HCT116 (cell line): ENCODE measurements around the gene RBM23. TPM values are rescaled to one million over a fixed set of nuclear protein-coding genes. Genes with fewer than 3 reads are reported as not detected.

Source experiments
- ATAC-seq: fragments of 200-7000 bp; cut with Tn5 transposase; 2 replicates; pipeline ENCODE4 v1.9.1; 2020; ENCODE audit warnings: mild to moderate bottlenecking, moderate library complexity
- BruUV-seq: library from RNA; stranded (reverse); fragments of 400-500 nt; replicated peaks from 2 replicates; lab custom pipeline; 2021; lab: Mats Ljungman, UMichigan
- CTCF ChIA-PET: fragments of 300-600 bp; sonication (Branson Sonifier 250); formaldehyde crosslinking; loops from one replicate; lab custom pipeline; 2021; ENCODE audit warnings: antibody characterized with exemption; lab: Charles Lee
- POLR2A ChIA-PET: fragments of 300-600, 350-600 bp; sonication (Branson Sonifier 250); formaldehyde crosslinking; loops from one replicate; lab custom pipeline; 2021; ENCODE audit warnings: antibody characterized with exemption; lab: Charles Lee
- RAD21 ChIA-PET, 2 experiments: fragments of 300-600 bp; sonication (Branson Sonifier 250); formaldehyde crosslinking; loops; one replicate each; lab custom pipeline; 2023; ENCODE audit warnings: low total read pairs in 2 of 2; ENCODE audit not compliant: uncharacterized antibody in 2 of 2, unreplicated experiment in 2 of 2, low non-redundant PET in 1 of 2; lab: Charles Lee
- DNase-seq: peaks from one replicate; pipeline ENCODE4 v3.0.0-alpha.2; 2010; ENCODE audit warnings: low read depth, low spot score
- H2AFZ ChIP-seq: fragments of 200-600 bp; shearing (Covaris generic), sonication (generic); 2 replicates; pipeline ENCODE4 v1.6.1; 2017; ENCODE audit warnings: low read depth, mixed run types, mixed read lengths, antibody characterized with exemption, low read length; ENCODE audit not compliant: poor library complexity, severe bottlenecking
- H3K27ac ChIP-seq: 2 replicates; pipeline ENCODE4 v1.5.1; 2012; ENCODE audit warnings: low read depth, low read length
- H3K27me3 ChIP-seq: fragments of 200-600 bp; sonication (generic); 2 replicates; pipeline ENCODE4 v1.6.1; 2016; ENCODE audit warnings: mixed run types, low read length, mixed read lengths; ENCODE audit not compliant: insufficient read depth
- H3K36me3 ChIP-seq, 2 experiments: fragments of 200-500 bp in 1 of 2; fragments of 200-600 bp in 1 of 2; sonication (Bioruptor generic) in 1 of 2; sonication (generic) in 1 of 2; 2 replicates each; pipeline versions ENCODE4 v1.5.1 to v1.6.1; 2014 to 2016; ENCODE audit warnings: low read length in 2 of 2, inconsistent platforms in 1 of 2, mixed read lengths in 1 of 2, mixed run types in 1 of 2; ENCODE audit not compliant: insufficient read depth in 2 of 2, control insufficient read depth in 1 of 2
- H3K4me1 ChIP-seq, 2 experiments: fragments of 200-600 bp in 1 of 2; sonication (generic) in 1 of 2; 2 replicates each; pipeline versions ENCODE4 v1.5.1 to v1.6.1; 2012 to 2017; ENCODE audit warnings: low read length in 2 of 2, inconsistent platforms in 1 of 2, mild to moderate bottlenecking in 1 of 2, mixed read lengths in 1 of 2, mixed run types in 1 of 2, moderate library complexity in 1 of 2; ENCODE audit not compliant: insufficient read depth in 2 of 2, control insufficient read depth in 1 of 2
- H3K4me2 ChIP-seq: fragments of 200-600 bp; sonication (generic); 2 replicates; pipeline ENCODE4 v1.6.1; 2017; ENCODE audit warnings: mixed run types, low read length, mixed read lengths
- H3K4me3 ChIP-seq, 2 experiments: fragments of 200-600 bp in 1 of 2; sonication (generic) in 1 of 2; replicated peaks in 1 of 2; 2 replicates each; pipeline ENCODE4 v1.5.1; 2011 to 2016; ENCODE audit warnings: low read length in 2 of 2, control low read depth in 1 of 2, low read depth in 1 of 2, mild to moderate bottlenecking in 1 of 2, mixed read lengths in 1 of 2, mixed run types in 1 of 2
- H3K79me2 ChIP-seq: fragments of 200-600 bp; sonication (generic); 2 replicates; pipeline ENCODE4 v1.6.1; 2017; ENCODE audit warnings: mild to moderate bottlenecking, mixed run types, low read length, moderate library complexity, mixed read lengths; ENCODE audit not compliant: insufficient read depth
- H3K9ac ChIP-seq: fragments of 200-600 bp; sonication (generic); 2 replicates; pipeline ENCODE4 v1.6.1; 2016; ENCODE audit warnings: low read length, mixed read lengths
- H3K9me2 ChIP-seq: fragments of 200-600 bp; sonication (generic), shearing (Covaris generic); 2 replicates; pipeline ENCODE4 v1.6.1; 2017; ENCODE audit warnings: mixed run types, mild to moderate bottlenecking, moderate library complexity; ENCODE audit not compliant: insufficient read depth
- H3K9me3 ChIP-seq, 2 experiments: fragments of 200-500 bp in 1 of 2; fragments of 200-600 bp in 1 of 2; sonication (Bioruptor generic) in 1 of 2; sonication (generic) in 1 of 2; 2 replicates each; pipeline ENCODE4 v1.6.1; 2014 to 2017; ENCODE audit warnings: low read length in 2 of 2, mixed read lengths in 2 of 2, inconsistent platforms in 1 of 2, low read depth in 1 of 2, mild to moderate bottlenecking in 1 of 2, mixed run types in 1 of 2, moderate library complexity in 1 of 2; ENCODE audit not compliant: control insufficient read depth in 1 of 2, insufficient read depth in 1 of 2
- H4K20me1 ChIP-seq: fragments of 200-600 bp; sonication (generic), shearing (Covaris generic); 2 replicates; pipeline ENCODE4 v1.6.1; 2017; ENCODE audit warnings: mixed run types, mild to moderate bottlenecking, moderate library complexity; ENCODE audit not compliant: insufficient read depth
- RAD21 ChIP-seq: IDR thresholded peaks from 2 replicates; pipeline ENCODE4 v1.6.1; 2012; ENCODE audit warnings: low read depth, mild to moderate bottlenecking
- SP1 ChIP-seq: IDR thresholded peaks from 2 replicates; pipeline ENCODE4 v1.6.1; 2012; ENCODE audit warnings: low read depth
- intact Hi-C: fragments of 100-400 bp; cut with micrococcal nuclease; formaldehyde crosslinking; loops from 2 replicates; pipeline ENCODE4 v1.10.0; 2022
- total RNA-seq: library from RNA; stranded (reverse); gene quantifications from one replicate; pipeline ENCODE4 v1.2.1, GENCODE V29; 2021; ENCODE audit not compliant: unreplicated experiment
- TF ChIP-seq, protein P1 (sequence below): IDR thresholded peaks from 2 replicates; pipeline ENCODE4 v1.6.1; 2012; ENCODE audit warnings: low read depth
- TF ChIP-seq, protein P2 (sequence below), 3 experiments: fragments of 200-600 bp in 1 of 3; sonication (generic) in 1 of 3; IDR thresholded peaks in 2 of 3; conservative IDR thresholded peaks in 1 of 3; 2 replicates each; pipeline ENCODE4 v1.5.1; 2012 to 2017; ENCODE audit warnings: low read depth in 2 of 3, low read length in 2 of 3, antibody characterized with exemption in 1 of 3, borderline replicate concordance in 1 of 3, control low read depth in 1 of 3, mild to moderate bottlenecking in 1 of 3, mixed read lengths in 1 of 3, mixed run types in 1 of 3, moderate library complexity in 1 of 3; ENCODE audit not compliant: insufficient read depth in 1 of 3

Gene RBM23
- total RNA-seq, 1 experiment from 2014 or later = 67.2 TPM

DNA sequence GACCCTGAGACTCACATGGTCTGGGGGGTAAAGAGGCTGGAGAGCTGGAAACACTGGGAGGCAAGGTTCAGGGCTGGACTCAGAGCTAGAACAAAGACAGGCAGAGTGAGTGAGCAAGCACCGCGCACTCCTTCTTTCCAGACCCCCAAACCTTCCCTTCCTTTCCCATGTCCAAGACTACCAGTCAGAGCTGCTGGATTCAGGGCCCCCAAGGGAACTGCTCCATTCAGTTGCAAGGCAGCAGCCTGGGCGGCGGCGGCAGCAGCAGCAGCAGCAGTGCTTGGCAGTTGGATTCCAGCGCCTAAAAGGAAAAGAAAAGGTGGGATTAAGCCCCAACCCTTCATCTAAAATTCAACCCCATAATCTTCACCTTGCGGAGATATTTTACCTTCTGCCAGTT lies 17.1 kb downstream of the RBM23 start (continued):
- TF ChIP-seq, protein P1, sequence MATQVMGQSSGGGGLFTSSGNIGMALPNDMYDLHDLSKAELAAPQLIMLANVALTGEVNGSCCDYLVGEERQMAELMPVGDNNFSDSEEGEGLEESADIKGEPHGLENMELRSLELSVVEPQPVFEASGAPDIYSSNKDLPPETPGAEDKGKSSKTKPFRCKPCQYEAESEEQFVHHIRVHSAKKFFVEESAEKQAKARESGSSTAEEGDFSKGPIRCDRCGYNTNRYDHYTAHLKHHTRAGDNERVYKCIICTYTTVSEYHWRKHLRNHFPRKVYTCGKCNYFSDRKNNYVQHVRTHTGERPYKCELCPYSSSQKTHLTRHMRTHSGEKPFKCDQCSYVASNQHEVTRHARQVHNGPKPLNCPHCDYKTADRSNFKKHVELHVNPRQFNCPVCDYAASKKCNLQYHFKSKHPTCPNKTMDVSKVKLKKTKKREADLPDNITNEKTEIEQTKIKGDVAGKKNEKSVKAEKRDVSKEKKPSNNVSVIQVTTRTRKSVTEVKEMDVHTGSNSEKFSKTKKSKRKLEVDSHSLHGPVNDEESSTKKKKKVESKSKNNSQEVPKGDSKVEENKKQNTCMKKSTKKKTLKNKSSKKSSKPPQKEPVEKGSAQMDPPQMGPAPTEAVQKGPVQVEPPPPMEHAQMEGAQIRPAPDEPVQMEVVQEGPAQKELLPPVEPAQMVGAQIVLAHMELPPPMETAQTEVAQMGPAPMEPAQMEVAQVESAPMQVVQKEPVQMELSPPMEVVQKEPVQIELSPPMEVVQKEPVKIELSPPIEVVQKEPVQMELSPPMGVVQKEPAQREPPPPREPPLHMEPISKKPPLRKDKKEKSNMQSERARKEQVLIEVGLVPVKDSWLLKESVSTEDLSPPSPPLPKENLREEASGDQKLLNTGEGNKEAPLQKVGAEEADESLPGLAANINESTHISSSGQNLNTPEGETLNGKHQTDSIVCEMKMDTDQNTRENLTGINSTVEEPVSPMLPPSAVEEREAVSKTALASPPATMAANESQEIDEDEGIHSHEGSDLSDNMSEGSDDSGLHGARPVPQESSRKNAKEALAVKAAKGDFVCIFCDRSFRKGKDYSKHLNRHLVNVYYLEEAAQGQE = no peak

DNA sequence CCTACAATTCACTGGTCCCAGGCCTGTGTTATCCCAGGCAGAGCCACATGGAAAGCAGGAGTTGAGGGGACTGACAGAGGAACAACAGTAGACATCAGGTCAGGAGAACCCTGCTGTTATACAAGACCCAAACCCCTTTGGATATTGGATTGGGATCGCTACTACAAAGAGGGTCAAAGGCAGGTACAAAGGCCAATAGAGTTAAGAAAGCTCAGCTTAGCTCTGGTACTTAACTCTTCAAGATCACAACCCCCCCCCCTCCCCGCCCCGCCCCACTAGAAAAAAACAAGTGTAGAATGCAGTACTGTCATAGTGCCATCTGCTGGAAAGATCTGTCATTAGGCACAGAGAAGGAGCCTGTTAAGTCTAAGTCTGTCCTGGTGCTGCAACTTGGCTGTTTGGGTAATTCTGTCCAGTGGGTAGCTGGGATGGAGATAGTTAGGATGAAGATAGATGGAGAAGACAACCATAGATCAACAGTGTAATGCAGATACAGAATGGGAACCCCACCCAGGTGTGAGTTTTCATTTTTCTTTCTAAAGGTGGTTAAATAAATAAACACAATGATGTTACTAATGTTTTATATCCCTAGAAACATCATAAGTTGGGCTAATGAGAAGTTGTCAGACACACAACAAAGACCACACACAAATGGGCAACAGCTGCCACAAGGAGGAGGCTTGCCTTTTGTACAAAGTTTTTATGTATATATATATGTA lies 18.7 kb downstream of the RBM23 start:
- Histone ChIP-seq H3K4me1 (peaks cover 0 to 22% of the 10 kb centered on the region in 2 experiments; a peak in 2 of 4 replicates), H3K4me3 (no peak overlapping the region), H3K9ac (no peak overlapping the region), H3K27me3 (no peaks in the 10 kb centered on the region), H3K9me2 (no peaks in the 10 kb centered on the region), H4K20me1 (no peaks in the 10 kb centered on the region), H3K36me3 (peaks cover 27 to 39% of the 10 kb centered on the region in 2 experiments), H3K4me2 (no peak overlapping the region), H3K79me2 (no peaks in the 10 kb centered on the region), H3K9me3 (no peaks in the 10 kb centered on the region), H2AFZ (no peak overlapping the region), H3K27ac (0 out of 2 replicates have a peak overlapping the region, but pooled peaks have one; percentile 17)
- ChIA-PET RAD21 (interaction anchor here (0.7 to 1.2 kb wide), 3 partner anchors 29 to 324 kb away, joined by 3 to 5 read pairs (median 5); no protein-coding TSS in a partner anchor), POLR2A (interaction anchor here (0.6 to 1.4 kb wide), 3 partner anchors 13 to 339 kb away, joined by 3 to 4 read pairs (median 4); partner anchors contain the start of gene RBM23), CTCF (interaction anchor here (0.5 to 2.3 kb wide), 19 partner anchors 11 to 530 kb away, joined by 3 to 11 read pairs (median 4); partner anchors contain the start of genes ACIN1, C14orf119, LRP10 and RBM23)
- BruUV-seq = no TSS peak
- intact Hi-C loops = loop anchor here (1.0 to 5.0 kb wide), 4 partner anchors 28 to 343 kb away; no protein-coding TSS in a partner anchor
- ATAC-seq (peak; percentile 87), DNase-seq (peak; percentile 70)
- TF ChIP-seq, protein P2, sequence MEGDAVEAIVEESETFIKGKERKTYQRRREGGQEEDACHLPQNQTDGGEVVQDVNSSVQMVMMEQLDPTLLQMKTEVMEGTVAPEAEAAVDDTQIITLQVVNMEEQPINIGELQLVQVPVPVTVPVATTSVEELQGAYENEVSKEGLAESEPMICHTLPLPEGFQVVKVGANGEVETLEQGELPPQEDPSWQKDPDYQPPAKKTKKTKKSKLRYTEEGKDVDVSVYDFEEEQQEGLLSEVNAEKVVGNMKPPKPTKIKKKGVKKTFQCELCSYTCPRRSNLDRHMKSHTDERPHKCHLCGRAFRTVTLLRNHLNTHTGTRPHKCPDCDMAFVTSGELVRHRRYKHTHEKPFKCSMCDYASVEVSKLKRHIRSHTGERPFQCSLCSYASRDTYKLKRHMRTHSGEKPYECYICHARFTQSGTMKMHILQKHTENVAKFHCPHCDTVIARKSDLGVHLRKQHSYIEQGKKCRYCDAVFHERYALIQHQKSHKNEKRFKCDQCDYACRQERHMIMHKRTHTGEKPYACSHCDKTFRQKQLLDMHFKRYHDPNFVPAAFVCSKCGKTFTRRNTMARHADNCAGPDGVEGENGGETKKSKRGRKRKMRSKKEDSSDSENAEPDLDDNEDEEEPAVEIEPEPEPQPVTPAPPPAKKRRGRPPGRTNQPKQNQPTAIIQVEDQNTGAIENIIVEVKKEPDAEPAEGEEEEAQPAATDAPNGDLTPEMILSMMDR (IDR thresholded peaks at IDR 0.05 in 2 of 3, conservative IDR thresholded peaks at IDR 0.05 in 1 of 3; ENCODE audit: borderline replicate concordance in 1 of 3, insufficient read depth in 1 of 3, low read depth in 2 of 3, low read length in 2 of 3) = peak; percentile 62 to 76 (median 67); a peak in 5 of 6 replicates
- TF ChIP-seq SP1 (no peak), RAD21 (peak; percentile 68)
